AG04449 (cell line): ENCODE measurements around the gene ERICH4.
A peak's percentile ranks its signal among the peaks of the same experiment; 100 is the strongest.

Source experiments
- CTCF ChIA-PET: fragments of 350-600 bp; formaldehyde crosslinking; extraction: SDS; loops from one replicate; lab custom pipeline; 2021; ENCODE audit warnings: antibody characterized with exemption; lab: Yijun Ruan, JAX
- POLR2A ChIA-PET: fragments of 400-600, 350-600 bp; formaldehyde crosslinking; extraction: SDS; loops from one replicate; lab custom pipeline; 2020; ENCODE audit warnings: antibody characterized with exemption, inconsistent platforms; lab: Yijun Ruan, JAX
- DNase-seq: peaks from one replicate; pipeline ENCODE4 v3.0.0-alpha.2; 2010; ENCODE audit warnings: low read depth, low spot score
- H3K4me3 ChIP-seq: 2 replicates; pipeline ENCODE4 v1.5.1; 2011; ENCODE audit warnings: low read depth, mild to moderate bottlenecking, control low read depth, low read length
- TF ChIP-seq, protein P1 (sequence below): IDR thresholded peaks from one replicate; pipeline ENCODE4 v1.5.1; 2011; ENCODE audit warnings: mild to moderate bottlenecking, moderate library complexity, low read length, control low read depth, inconsistent platforms; ENCODE audit not compliant: insufficient read depth; ENCODE audit errors: missing control alignments

ERICH4 gene

DNA sequence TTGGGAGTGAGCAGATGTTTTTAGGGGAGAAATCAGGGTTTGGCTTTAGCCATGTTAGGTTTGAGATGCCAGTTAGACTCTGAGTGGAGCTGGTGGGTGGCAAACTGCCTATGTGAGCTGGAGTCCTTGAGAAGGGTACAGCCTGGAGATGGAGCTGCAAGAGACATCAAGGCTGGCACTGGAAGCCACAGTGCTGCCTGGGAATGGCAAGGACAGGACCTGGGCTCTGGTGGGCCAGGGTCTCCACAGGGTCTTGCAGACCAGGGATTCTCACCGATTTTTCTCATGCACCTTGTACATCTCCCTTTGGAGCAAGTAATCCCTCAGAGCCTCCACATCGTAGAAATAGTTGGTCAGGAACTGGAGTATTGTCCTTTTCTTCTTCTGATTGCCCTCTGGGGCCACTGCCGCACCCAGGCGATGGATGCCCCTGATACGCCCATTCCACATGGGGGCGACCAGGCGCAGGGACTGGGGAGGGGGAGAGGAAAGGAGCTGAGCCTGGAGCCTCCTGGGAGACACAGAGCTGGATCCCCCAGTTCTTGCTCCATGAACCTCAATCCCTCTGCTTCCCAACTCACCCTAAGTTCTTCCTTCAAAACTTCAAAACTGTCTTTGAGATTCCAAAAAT, 4.9 kb upstream of the ERICH4 start:
- ChIA-PET POLR2A (interaction anchor here (0.6 kb wide), 2 partner anchors 20 to 94 kb away, joined by 3 read pairs; no protein-coding TSS in a partner anchor), CTCF (interaction anchor here (1.6 to 6.0 kb wide), 2 partner anchors 12 to 132 kb away, joined by 6 to 69 read pairs; no protein-coding TSS in a partner anchor)
- no peak overlapping the region for H3K4me3 ChIP-seq
- TF ChIP-seq, protein P1, sequence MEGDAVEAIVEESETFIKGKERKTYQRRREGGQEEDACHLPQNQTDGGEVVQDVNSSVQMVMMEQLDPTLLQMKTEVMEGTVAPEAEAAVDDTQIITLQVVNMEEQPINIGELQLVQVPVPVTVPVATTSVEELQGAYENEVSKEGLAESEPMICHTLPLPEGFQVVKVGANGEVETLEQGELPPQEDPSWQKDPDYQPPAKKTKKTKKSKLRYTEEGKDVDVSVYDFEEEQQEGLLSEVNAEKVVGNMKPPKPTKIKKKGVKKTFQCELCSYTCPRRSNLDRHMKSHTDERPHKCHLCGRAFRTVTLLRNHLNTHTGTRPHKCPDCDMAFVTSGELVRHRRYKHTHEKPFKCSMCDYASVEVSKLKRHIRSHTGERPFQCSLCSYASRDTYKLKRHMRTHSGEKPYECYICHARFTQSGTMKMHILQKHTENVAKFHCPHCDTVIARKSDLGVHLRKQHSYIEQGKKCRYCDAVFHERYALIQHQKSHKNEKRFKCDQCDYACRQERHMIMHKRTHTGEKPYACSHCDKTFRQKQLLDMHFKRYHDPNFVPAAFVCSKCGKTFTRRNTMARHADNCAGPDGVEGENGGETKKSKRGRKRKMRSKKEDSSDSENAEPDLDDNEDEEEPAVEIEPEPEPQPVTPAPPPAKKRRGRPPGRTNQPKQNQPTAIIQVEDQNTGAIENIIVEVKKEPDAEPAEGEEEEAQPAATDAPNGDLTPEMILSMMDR: no peak
- DNase-seq: no peak

DNA sequence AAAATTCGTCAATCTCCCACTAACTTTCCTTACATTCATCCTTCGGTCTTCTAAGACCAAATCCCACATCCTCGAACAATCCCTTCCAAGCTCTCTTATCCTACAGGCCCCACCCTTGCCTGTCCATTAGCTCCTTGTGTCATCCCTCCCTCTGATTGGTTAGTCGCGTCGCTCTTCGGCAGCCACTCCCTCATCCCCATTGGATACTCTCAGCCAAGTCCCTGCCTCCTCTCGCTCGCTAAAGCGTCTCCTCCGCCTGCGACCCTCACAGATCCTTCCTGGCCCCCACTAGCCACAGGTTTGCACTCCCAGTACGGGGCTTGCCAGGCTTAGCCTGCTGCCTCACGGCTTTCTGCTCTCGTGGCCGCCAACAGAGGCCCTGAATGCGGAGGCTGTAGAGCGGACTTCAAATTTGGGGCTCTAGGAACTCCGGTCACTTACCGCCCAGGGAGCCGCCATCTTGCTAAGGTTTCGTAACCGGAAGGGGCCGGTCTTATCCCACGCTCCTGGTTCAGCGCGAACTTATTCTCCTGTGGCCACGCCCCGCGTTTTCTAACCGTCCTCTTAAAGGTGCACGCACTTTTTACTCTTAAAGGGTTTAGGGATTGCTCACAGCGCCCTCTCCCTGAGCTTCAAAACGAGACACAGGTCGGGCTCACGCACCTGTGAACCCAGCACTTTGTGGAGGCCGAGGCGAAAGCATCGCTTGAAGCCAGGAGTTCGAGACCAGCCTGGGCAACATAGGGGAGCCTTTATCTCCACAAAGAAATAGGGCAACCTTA, 3.3 kb upstream of the ERICH4 start, which contains the start of gene DMAC2:
TSS of gene DMAC2 (minus strand) at position 472 of the 782 bp plus-strand sequence. CDS start at position 459, 13 bp downstream.
- ChIA-PET CTCF (interaction anchor here (0.6 to 6.0 kb wide), 12 partner anchors 8 to 252 kb away, joined by 3 to 69 read pairs (median 4); partner anchors contain the start of gene B3GNT8), POLR2A (interaction anchor here (0.6 to 1.8 kb wide), 6 partner anchors 9 to 176 kb away, joined by 3 to 12 read pairs (median 4); no protein-coding TSS in a partner anchor)
- H3K4me3 ChIP-seq: peak within 1 kb of the TSS; percentile 100
- TF ChIP-seq, protein P1: peak; percentile 48
- peak; percentile 80 for DNase-seq

DNA sequence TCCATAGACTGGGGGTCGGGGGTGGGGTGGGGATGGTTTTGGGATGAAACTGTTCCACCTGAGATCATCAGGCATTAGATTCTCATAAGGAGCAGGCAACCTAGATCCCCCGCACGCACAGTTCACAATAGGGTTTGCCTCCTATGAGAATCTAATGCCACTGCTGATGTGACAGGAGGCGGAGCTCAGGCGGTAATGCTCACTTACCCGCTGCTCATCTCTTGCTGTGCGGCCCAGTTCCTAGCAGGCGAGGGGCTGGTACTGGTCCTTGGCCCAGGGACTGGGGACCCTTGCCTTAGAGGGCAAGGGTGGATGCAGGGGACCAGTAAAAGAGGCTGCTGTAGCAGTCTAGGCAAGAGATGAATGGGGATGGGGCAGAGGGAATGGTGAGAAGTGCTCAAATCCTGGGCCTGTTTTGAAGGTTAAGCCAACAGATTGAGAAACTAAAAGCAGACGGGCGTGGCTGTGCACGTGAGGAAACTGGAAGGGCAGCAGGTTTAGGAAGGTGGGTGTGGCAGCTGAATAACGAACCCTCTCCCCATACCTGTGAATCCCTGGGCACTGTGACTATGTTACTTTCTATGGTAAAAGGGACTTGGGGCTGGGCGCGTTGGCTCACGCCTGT, 1.5 kb upstream of the ERICH4 start:
- TF ChIP-seq, protein P1: no peak
- CTCF ChIA-PET: interaction anchor here (2.5 to 6.0 kb wide), 2 partner anchors 9 to 97 kb away, joined by 11 to 69 read pairs; no protein-coding TSS in a partner anchor

DNA sequence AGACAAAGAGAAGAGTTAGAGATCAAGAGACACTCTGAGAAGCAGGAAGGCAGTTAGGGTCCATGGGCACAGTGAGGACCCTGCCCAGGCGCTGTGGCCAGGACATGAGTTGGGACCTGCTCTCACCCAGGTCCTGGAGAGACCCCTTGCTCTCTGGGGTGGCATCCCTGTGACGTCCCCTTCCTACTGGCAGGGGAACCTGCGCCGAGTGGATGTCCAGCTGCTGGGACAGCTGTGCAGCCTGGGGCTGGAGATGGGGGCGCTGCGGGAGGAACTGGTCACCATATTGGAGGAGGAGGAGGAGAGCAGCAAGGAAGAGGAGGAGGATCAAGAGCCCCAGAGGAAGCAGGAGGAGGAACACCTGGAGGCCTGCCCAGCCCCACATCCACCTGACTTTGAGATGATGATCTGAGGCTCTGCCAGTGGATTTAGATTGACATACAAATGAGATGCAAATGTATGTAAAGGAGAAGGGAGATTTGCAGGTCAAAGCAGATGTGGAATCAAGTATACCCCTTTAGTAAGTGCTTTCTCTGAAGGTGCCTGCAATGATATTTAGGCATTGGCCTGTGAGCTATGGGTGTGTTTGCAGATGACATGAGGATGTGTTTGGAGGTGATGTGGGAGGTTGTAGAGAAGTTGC, 978 bp downstream of the ERICH4 start:
- no peak for DNase-seq
- ChIA-PET CTCF (interaction anchor here (6.0 to 11.4 kb wide), 2 partner anchors 6 to 126 kb away, joined by 69 to 255 read pairs; partner anchors contain the start of gene CEACAM21), POLR2A (no interaction called here)
- TF ChIP-seq, protein P1: no peak
- no peak overlapping the region for H3K4me3 ChIP-seq

More for the DNA sequence above, 1.5 kb upstream of the ERICH4 start:
- POLR2A ChIA-PET: no interaction called here
- no peak overlapping the region for H3K4me3 ChIP-seq
- DNase-seq: no peak

DNA sequence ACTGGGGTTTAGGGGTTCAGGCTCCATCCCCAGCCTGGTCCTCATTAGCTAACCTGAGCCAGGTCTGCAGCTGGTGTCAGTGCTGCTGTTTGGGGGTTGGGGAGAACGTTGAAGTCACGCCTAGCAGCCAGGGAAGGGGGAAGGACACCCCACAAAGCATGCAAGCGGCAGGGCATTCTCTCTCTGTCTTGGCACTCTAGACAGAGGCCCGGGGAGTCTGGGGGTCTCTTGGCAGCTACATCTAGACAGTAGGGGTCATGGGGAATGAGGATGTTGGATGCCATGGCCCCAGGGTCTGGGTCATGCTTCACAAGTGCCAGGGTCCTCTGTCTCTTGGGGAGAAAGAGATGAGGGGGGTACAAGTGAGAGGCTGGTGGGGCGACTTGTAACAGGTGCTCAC, 2.6 kb downstream of the ERICH4 start:
- H3K4me3 ChIP-seq: no peak overlapping the region
- POLR2A ChIA-PET: no interaction called here
- TF ChIP-seq, protein P1: no peak
- no peak for DNase-seq
- CTCF ChIA-PET: interaction anchor here (1.0 to 11.4 kb wide), 2 partner anchors 10 to 124 kb away, joined by 3 to 255 read pairs; partner anchors contain the start of gene CEACAM21
